Endothelial cell (in vitro differentiated cells): ENCODE data around the gene VTI1A. TPM values are rescaled to one million over a fixed set of nuclear protein-coding genes. Genes with fewer than 3 reads are reported as not detected.

Source experiments
- DNase-seq: peaks from one replicate; pipeline ENCODE4 v3.0.0; 2021; ENCODE audit warnings: low spot score
- H3K27ac Mint-ChIP-seq: one replicate; pipeline ENCODE4 v1.8.0; 2021; ENCODE audit warnings: mixed read lengths, inconsistent platforms; ENCODE audit not compliant: unreplicated experiment
- H3K27me3 Mint-ChIP-seq: one replicate; pipeline ENCODE4 v1.8.0; 2021; ENCODE audit warnings: mild to moderate bottlenecking, moderate library complexity, mixed read lengths, inconsistent platforms; ENCODE audit not compliant: unreplicated experiment
- H3K36me3 Mint-ChIP-seq: one replicate; pipeline ENCODE4 v1.8.0; 2021; ENCODE audit warnings: mild to moderate bottlenecking, low read depth, mixed read lengths, inconsistent platforms; ENCODE audit not compliant: unreplicated experiment
- H3K4me1 Mint-ChIP-seq: one replicate; pipeline ENCODE4 v1.8.0; 2021; ENCODE audit warnings: mild to moderate bottlenecking, mixed read lengths, inconsistent platforms; ENCODE audit not compliant: unreplicated experiment
- H3K4me3 Mint-ChIP-seq: one replicate; pipeline ENCODE4 v1.8.0; 2021; ENCODE audit warnings: mild to moderate bottlenecking, mixed read lengths, inconsistent platforms; ENCODE audit not compliant: unreplicated experiment
- H3K9me3 Mint-ChIP-seq: one replicate; pipeline ENCODE4 v1.8.0; 2021; ENCODE audit warnings: mixed read lengths, inconsistent platforms; ENCODE audit not compliant: unreplicated experiment
- total RNA-seq: library from RNA; stranded (reverse); fragmentation: NEBNext Ultra II Directional; extraction: Animal tissue kit (Norgen Biotek cat#: 25700); gene quantifications from one replicate; pipeline ENCODE4 v1.2.1, GENCODE V29; 2021; ENCODE audit not compliant: unreplicated experiment
- TF ChIP-seq, protein P1 (sequence below): fragments of 200-600 bp; sonication (generic); IDR thresholded peaks from one replicate; pipeline ENCODE4 v1.5.0; 2021; ENCODE audit warnings: antibody characterized with exemption; ENCODE audit not compliant: unreplicated experiment

Gene VTI1A
- total RNA-seq, 1 donor from 2014 or later = 35.4 TPM

- no peaks in the 10 kb centered on the region for H3K4me1 Mint-ChIP-seq
- H3K9me3 Mint-ChIP-seq = no peaks in the 10 kb centered on the region
- DNase-seq = no peak
- H3K27me3 Mint-ChIP-seq = no peaks in the 10 kb centered on the region
- no peaks in the 10 kb centered on the region for H3K36me3 Mint-ChIP-seq
- TF ChIP-seq, protein P1, sequence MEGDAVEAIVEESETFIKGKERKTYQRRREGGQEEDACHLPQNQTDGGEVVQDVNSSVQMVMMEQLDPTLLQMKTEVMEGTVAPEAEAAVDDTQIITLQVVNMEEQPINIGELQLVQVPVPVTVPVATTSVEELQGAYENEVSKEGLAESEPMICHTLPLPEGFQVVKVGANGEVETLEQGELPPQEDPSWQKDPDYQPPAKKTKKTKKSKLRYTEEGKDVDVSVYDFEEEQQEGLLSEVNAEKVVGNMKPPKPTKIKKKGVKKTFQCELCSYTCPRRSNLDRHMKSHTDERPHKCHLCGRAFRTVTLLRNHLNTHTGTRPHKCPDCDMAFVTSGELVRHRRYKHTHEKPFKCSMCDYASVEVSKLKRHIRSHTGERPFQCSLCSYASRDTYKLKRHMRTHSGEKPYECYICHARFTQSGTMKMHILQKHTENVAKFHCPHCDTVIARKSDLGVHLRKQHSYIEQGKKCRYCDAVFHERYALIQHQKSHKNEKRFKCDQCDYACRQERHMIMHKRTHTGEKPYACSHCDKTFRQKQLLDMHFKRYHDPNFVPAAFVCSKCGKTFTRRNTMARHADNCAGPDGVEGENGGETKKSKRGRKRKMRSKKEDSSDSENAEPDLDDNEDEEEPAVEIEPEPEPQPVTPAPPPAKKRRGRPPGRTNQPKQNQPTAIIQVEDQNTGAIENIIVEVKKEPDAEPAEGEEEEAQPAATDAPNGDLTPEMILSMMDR = no peak
- no peak overlapping the region for H3K27ac Mint-ChIP-seq
- no peak overlapping the region for H3K4me3 Mint-ChIP-seq
Observed at GRCh38 chr10:112789248-112789647, 342.2 kb downstream of the VTI1A start.

GRCh38 chr10:112790030-112790429, 343.0 kb downstream of the VTI1A start:
- Mint-ChIP-seq H3K27ac (no peak overlapping the region), H3K9me3 (no peaks in the 10 kb centered on the region), H3K36me3 (no peaks in the 10 kb centered on the region), H3K4me3 (no peak overlapping the region), H3K27me3 (no peaks in the 10 kb centered on the region), H3K4me1 (no peaks in the 10 kb centered on the region)
- DNase-seq = no peak
- TF ChIP-seq, protein P1 = no peak

DNA sequence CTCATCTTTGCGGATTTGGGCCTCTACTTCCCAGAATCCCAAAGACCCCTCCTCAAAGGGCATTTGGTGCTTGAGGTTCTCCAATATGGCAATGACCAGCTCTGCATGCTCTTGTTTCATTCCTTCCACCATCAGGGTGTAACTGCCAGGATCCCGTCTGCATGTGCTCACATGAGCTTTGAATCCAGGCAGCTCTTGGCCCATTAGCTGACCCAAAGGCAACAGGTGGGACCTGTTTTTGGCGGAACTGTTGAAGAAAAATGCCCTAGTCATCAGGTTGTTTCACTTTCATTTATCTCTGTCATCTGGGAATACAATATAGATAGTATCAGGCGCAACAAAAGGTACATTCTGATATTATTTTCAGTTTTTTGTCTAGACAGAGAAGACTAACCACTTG, 343.9 kb downstream of the VTI1A start:
- no peaks in the 10 kb centered on the region for H3K36me3 Mint-ChIP-seq
- no peaks in the 10 kb centered on the region for H3K4me1 Mint-ChIP-seq
- no peak for DNase-seq
- no peak overlapping the region for H3K4me3 Mint-ChIP-seq
- H3K27me3 Mint-ChIP-seq = no peaks in the 10 kb centered on the region
- TF ChIP-seq, protein P1 = no peak
- no peak overlapping the region for H3K27ac Mint-ChIP-seq
- no peaks in the 10 kb centered on the region for H3K9me3 Mint-ChIP-seq

DNA sequence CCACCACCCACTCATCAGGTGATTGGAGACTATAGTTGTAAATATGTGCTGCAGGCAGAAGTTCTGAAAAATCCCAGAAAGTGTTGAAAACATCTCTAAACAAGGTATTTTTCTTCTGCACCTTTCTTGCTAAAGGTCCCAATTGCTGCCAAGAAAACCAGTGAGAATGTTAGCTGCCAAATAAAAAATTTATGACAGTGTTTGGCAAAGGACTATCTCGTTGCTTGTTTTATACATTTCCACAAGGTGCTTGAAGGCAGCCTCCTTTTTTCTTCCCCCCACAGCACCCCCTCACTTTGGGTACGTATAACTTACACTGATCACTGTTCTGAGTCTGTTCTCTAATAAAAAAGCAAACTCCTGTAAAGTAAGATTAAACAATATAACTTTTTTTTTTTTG, 344.4 kb downstream of the VTI1A start:
- no peaks in the 10 kb centered on the region for H3K27me3 Mint-ChIP-seq
- H3K4me1 Mint-ChIP-seq = no peaks in the 10 kb centered on the region
- no peaks in the 10 kb centered on the region for H3K9me3 Mint-ChIP-seq
- no peaks in the 10 kb centered on the region for H3K36me3 Mint-ChIP-seq
- no peak for DNase-seq
- H3K4me3 Mint-ChIP-seq = no peak overlapping the region
- TF ChIP-seq, protein P1 = no peak
- H3K27ac Mint-ChIP-seq = no peak overlapping the region

DNA sequence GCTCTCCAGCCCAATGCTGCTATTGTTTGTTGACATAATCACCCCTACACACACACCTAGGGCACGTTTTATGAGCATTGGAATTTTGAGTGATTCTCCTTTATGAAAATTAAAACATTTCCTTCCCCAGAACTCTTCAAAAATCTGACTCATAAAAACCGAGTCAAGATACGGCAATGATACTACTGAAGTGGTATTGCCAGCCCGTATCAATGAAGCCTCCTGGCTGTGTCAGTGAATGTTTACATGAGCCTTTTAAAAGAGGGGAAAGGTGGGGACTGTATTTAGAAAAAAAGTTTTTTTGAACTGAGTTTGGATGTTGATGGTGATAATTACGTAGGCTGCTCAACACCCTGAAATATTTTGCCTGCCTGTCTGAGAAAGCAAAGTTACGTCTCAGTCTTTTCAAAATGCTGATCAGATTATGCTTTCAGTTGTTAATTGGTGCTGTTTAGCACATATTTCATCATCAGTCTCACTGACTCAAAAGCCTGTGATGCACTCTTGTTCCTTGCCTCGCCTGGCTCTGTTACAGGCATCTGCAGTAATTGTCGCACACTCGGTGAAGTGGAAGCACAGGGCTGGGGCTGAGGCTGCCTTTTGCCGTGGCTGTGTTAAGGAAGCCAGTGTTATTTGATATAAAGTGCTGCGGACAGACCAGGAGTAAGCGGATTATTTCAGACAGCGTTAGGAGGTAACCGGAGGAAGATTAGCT, 345.6 kb downstream of the VTI1A start:
- Mint-ChIP-seq H3K9me3 (no peaks in the 10 kb centered on the region), H3K4me1 (no peaks in the 10 kb centered on the region), H3K27me3 (peaks cover 2% of the 10 kb centered on the region), H3K27ac (no peak overlapping the region), H3K4me3 (no peak overlapping the region), H3K36me3 (no peaks in the 10 kb centered on the region)
- TF ChIP-seq, protein P1 = no peak
- no peak for DNase-seq
